ENCODE measurements around the gene CPHXL. TPM values are rescaled to one million over a fixed set of nuclear protein-coding genes. Genes with fewer than 3 reads are reported as not detected.

Gene CPHXL
- total RNA-seq, 3 donors from 2014 or later = not detected

- intact Hi-C loops (cut with DNase I, micrococcal nuclease) = no loop called here
- no peak for TF ChIP-seq CTCF (IDR thresholded peaks at IDR 0.05)
- no peaks in the 10 kb centered on the region for H3K4me1 ChIP-seq (ENCODE audit: low read depth)
- DNase-seq = no peak
- no peak overlapping the region for H3K4me3 ChIP-seq
- peaks cover 10% of the 10 kb centered on the region for H3K9me3 ChIP-seq
- H3K36me3 ChIP-seq (ENCODE audit: low read depth) = no peaks in the 10 kb centered on the region
- ATAC-seq = no peak
These were observed 15.9 kb downstream of the CPHXL start for GRCh38 chr16:75710344-75710743.

GRCh38 chr16:75703306-75703705, 23.0 kb downstream of the CPHXL start:
- H3K9me3 ChIP-seq = no peaks in the 10 kb centered on the region
- intact Hi-C loops (cut with DNase I, micrococcal nuclease) = no loop called here
- ATAC-seq = no peak
- no peak for TF ChIP-seq CTCF (IDR thresholded peaks at IDR 0.05)
- no peak overlapping the region for H3K4me3 ChIP-seq
- H3K36me3 ChIP-seq (ENCODE audit: low read depth) = no peaks in the 10 kb centered on the region
- no peak for DNase-seq
- H3K4me1 ChIP-seq (ENCODE audit: low read depth) = no peaks in the 10 kb centered on the region

- intact Hi-C loops (cut with DNase I, micrococcal nuclease) = no loop called here
- no peak for TF ChIP-seq CTCF (IDR thresholded peaks at IDR 0.05)
- Histone ChIP-seq H3K4me3 (no peak overlapping the region), H3K4me1 (ENCODE audit: low read depth) (no peaks in the 10 kb centered on the region), H3K9me3 (no peaks in the 10 kb centered on the region), H3K36me3 (ENCODE audit: low read depth) (no peaks in the 10 kb centered on the region)
- ATAC-seq (no peak), DNase-seq (no peak)
These were observed 24.0 kb downstream of the CPHXL start for GRCh38 chr16:75702242-75702641.

GRCh38 chr16:75701361-75701760, 24.9 kb downstream of the CPHXL start, which contains the start of gene DUXB:
DUXB (minus strand) TSS chr16:75701461; CDS start chr16:75701418, 43 bp downstream.
- Histone ChIP-seq H3K36me3 (ENCODE audit: low read depth) (no peaks in the 10 kb centered on the region), H3K4me1 (ENCODE audit: low read depth) (no peaks in the 10 kb centered on the region), H3K4me3 (no peak within 1 kb of the TSS), H3K9me3 (no peaks in the 10 kb centered on the region)
- ATAC-seq (no peak), DNase-seq (no peak)
- intact Hi-C loops (cut with DNase I, micrococcal nuclease) = no loop called here
- no peak for TF ChIP-seq CTCF (IDR thresholded peaks at IDR 0.05)

- H3K4me1 ChIP-seq (ENCODE audit: low read depth) = no peaks in the 10 kb centered on the region
- intact Hi-C loops (cut with DNase I, micrococcal nuclease) = no loop called here
- no peak for ATAC-seq
These were observed 28.7 kb downstream of the CPHXL start for GRCh38 chr16:75697571-75697970.

More at GRCh38 chr16:75697571-75697970, 28.7 kb downstream of the CPHXL start:
- Histone ChIP-seq H3K4me3 (no peak overlapping the region), H3K9me3 (no peaks in the 10 kb centered on the region), H3K36me3 (ENCODE audit: low read depth) (no peaks in the 10 kb centered on the region)
- no peak for TF ChIP-seq CTCF (IDR thresholded peaks at IDR 0.05)
- no peak for DNase-seq
